PC-3 (cell line): ENCODE data around the gene EBLN1. TPM values are rescaled to one million over a fixed set of nuclear protein-coding genes. Genes with fewer than 3 reads are reported as not detected.
A peak's percentile ranks its signal among the peaks of the same experiment; 100 is the strongest.

Experiments used
- ATAC-seq: fragments of 200-7000 bp; cut with Tn5 transposase; 2 replicates; pipeline ENCODE4 v1.9.1; 2020; ENCODE audit warnings: mild to moderate bottlenecking, moderate library complexity
- BruUV-seq: library from RNA; stranded (reverse); fragments of 400-500 nt; replicated peaks from 2 replicates; lab custom pipeline; 2021; lab: Mats Ljungman, UMichigan
- CTCF ChIA-PET: fragments of 300-600 bp; sonication (Branson Sonifier 250); formaldehyde crosslinking; loops from one replicate; lab custom pipeline; 2022; ENCODE audit warnings: antibody characterized with exemption; lab: Charles Lee
- POLR2A ChIA-PET: fragments of 300-600 bp; sonication (Branson Sonifier 250); formaldehyde crosslinking; loops from one replicate; lab custom pipeline; 2022; ENCODE audit warnings: antibody characterized with exemption; ENCODE audit not compliant: unreplicated experiment; lab: Charles Lee
- DNase-seq: peaks from one replicate; pipeline ENCODE4 v3.0.0-alpha.2; 2015
- H2AFZ ChIP-seq: fragments of 300-600 bp; sonication (generic); 2 replicates; pipeline ENCODE4 v1.6.0; 2016; ENCODE audit warnings: antibody characterized with exemption, low read length
- H3F3A ChIP-seq: fragments of 300-600 bp; sonication (generic); one replicate; pipeline ENCODE4 v1.6.0; 2017; ENCODE audit warnings: antibody characterized with exemption, low read length, control low read depth, mild to moderate bottlenecking; ENCODE audit not compliant: unreplicated experiment
- H3K27ac ChIP-seq: fragments of 300-600 bp; sonication (generic); 2 replicates; pipeline ENCODE4 v1.5.1; 2016; ENCODE audit warnings: mild to moderate bottlenecking, low read length
- H3K27me3 ChIP-seq: fragments of 300-600 bp; sonication (generic); 2 replicates; pipeline ENCODE4 v1.6.1; 2016; ENCODE audit warnings: low read length, mixed read lengths
- H3K36me3 ChIP-seq: fragments of 300-600 bp; sonication (generic); 2 replicates; pipeline ENCODE4 v1.6.1; 2016; ENCODE audit warnings: low read depth, mixed run types, low read length, mixed read lengths
- H3K4me1 ChIP-seq: fragments of 300-600 bp; sonication (generic); 2 replicates; pipeline ENCODE4 v1.5.1; 2016; ENCODE audit warnings: low read length; ENCODE audit not compliant: insufficient read depth
- H3K4me2 ChIP-seq: fragments of 300-600 bp; sonication (generic); 2 replicates; pipeline ENCODE4 v1.6.0; 2016; ENCODE audit warnings: low read length
- H3K4me3 ChIP-seq: fragments of 300-600 bp; sonication (generic); 2 replicates; pipeline ENCODE4 v1.5.1; 2016; ENCODE audit warnings: mild to moderate bottlenecking, low read length, mixed read lengths
- H3K79me2 ChIP-seq: fragments of 300-600 bp; sonication (generic); 2 replicates; pipeline ENCODE4 v1.6.1; 2017; ENCODE audit warnings: low read length, mixed read lengths
- H3K9ac ChIP-seq: fragments of 300-600 bp; sonication (generic); 2 replicates; pipeline ENCODE4 v1.6.0; 2016; ENCODE audit warnings: mild to moderate bottlenecking, low read length
- H3K9me2 ChIP-seq: fragments of 300-600 bp; sonication (generic); replicated peaks from 2 replicates; pipeline ENCODE4 v1.6.1; 2016; ENCODE audit warnings: mixed run types, low read length, mixed read lengths
- H3K9me3 ChIP-seq: fragments of 300-600 bp; sonication (generic); 2 replicates; pipeline ENCODE4 v1.6.1; 2016; ENCODE audit warnings: low read length, mixed read lengths
- H4K20me1 ChIP-seq: fragments of 300-600 bp; sonication (generic); 2 replicates; pipeline ENCODE4 v1.6.1; 2016; ENCODE audit warnings: low read length, mixed read lengths
- EZH2 ChIP-seq: fragments of 300-600 bp; sonication (generic); IDR thresholded peaks from one replicate; pipeline ENCODE4 v1.6.1; 2017; ENCODE audit warnings: antibody characterized with exemption, mild to moderate bottlenecking, low read length; ENCODE audit not compliant: unreplicated experiment
- EZH2phosphoT487 ChIP-seq: fragments of 300-600 bp; sonication (generic); IDR thresholded peaks from 2 replicates; pipeline ENCODE4 v1.6.1; 2018; ENCODE audit warnings: mild to moderate bottlenecking, antibody characterized with exemption, low read length, borderline replicate concordance
- intact Hi-C: fragments of 100-400 bp; cut with micrococcal nuclease; formaldehyde crosslinking; loops from 2 replicates; pipeline ENCODE4 v1.9.0; 2023
- total RNA-seq: library from RNA; depleted of rRNA; stranded (reverse); fragments of >200 nt; gene quantifications from 2 replicates; pipeline ENCODE4 v1.2.3, GENCODE V29; 2014
- TF ChIP-seq, protein P1 (sequence below): fragments of 300-600 bp; sonication (generic); conservative IDR thresholded peaks from 2 replicates; pipeline ENCODE4 v1.5.1; 2017; ENCODE audit warnings: antibody characterized with exemption, low read depth, mild to moderate bottlenecking, low read length

Gene EBLN1
- total RNA-seq, 1 experiment from 2014 or later = not detected

DNA sequence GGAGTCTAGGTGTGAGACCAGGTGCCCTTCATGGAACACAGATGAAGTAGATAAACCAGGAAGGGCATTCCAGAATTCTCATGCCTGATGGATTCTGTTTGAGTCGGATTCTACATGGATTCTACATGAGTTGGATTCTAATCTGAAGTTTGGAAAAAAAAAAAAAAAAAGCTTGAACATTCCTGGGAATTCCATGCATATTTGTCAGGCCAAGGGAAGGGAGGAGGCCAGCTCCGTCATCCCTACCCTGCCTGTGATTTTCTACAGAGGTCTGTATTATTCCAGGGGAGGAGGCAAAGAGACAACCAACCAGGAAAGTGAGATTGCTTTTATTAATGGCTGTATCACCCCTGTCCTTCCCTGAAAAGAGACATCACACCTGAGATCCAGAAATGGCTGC is 27.8 kb upstream of the EBLN1 start:
- H3K27me3 ChIP-seq = no peaks in the 10 kb centered on the region
- ChIA-PET CTCF (interaction anchor here (0.5 to 0.6 kb wide), 2 partner anchors 8 to 327 kb away, joined by 4 read pairs; no protein-coding TSS in a partner anchor), POLR2A (interaction anchor here (0.6 kb wide), 2 partner anchors 192 to 727 kb away, joined by 6 to 8 read pairs; no protein-coding TSS in a partner anchor)
- H2AFZ ChIP-seq = no peak overlapping the region
- H3F3A ChIP-seq = peaks cover 6% of the 10 kb centered on the region
- DNase-seq = peak; percentile 51
- no peak for ATAC-seq
- peak overlapping the region; percentile 75 for H3K9ac ChIP-seq
- H3K4me2 ChIP-seq = peak overlapping the region; percentile 36
- intact Hi-C loops = loop anchor here (5.0 kb wide), 2 partner anchors 182 to 243 kb away; partner anchors contain the start of gene DNAJC1
- TF ChIP-seq EZH2phosphoT487 = no peak
- TF ChIP-seq, protein P1, sequence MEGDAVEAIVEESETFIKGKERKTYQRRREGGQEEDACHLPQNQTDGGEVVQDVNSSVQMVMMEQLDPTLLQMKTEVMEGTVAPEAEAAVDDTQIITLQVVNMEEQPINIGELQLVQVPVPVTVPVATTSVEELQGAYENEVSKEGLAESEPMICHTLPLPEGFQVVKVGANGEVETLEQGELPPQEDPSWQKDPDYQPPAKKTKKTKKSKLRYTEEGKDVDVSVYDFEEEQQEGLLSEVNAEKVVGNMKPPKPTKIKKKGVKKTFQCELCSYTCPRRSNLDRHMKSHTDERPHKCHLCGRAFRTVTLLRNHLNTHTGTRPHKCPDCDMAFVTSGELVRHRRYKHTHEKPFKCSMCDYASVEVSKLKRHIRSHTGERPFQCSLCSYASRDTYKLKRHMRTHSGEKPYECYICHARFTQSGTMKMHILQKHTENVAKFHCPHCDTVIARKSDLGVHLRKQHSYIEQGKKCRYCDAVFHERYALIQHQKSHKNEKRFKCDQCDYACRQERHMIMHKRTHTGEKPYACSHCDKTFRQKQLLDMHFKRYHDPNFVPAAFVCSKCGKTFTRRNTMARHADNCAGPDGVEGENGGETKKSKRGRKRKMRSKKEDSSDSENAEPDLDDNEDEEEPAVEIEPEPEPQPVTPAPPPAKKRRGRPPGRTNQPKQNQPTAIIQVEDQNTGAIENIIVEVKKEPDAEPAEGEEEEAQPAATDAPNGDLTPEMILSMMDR = no peak
- no peak for TF ChIP-seq EZH2
- H3K79me2 ChIP-seq = peaks cover 9% of the 10 kb centered on the region
- no TSS peak for BruUV-seq
- peaks cover 71% of the 10 kb centered on the region for H3K4me1 ChIP-seq
- no peaks in the 10 kb centered on the region for H3K9me3 ChIP-seq
- no peaks in the 10 kb centered on the region for H3K9me2 ChIP-seq
- H3K27ac ChIP-seq = peak overlapping the region; percentile 99
- no peaks in the 10 kb centered on the region for H3K36me3 ChIP-seq
- no peaks in the 10 kb centered on the region for H4K20me1 ChIP-seq
- no peak overlapping the region for H3K4me3 ChIP-seq

- no peak overlapping the region for H3K4me2 ChIP-seq
- intact Hi-C loops = loop anchor here (5.0 kb wide), 3 partner anchors 158 to 243 kb away; partner anchors contain the start of gene DNAJC1
- no peak for DNase-seq
Observed at GRCh38 chr10:22244855-22245254, 27.0 kb upstream of the EBLN1 start.

More at GRCh38 chr10:22244855-22245254, 27.0 kb upstream of the EBLN1 start:
- Histone ChIP-seq H3K27ac (peak overlapping the region; percentile 99), H3K4me3 (no peak overlapping the region), H4K20me1 (no peaks in the 10 kb centered on the region), H3K27me3 (no peaks in the 10 kb centered on the region), H3K4me1 (peaks cover 64% of the 10 kb centered on the region), H3K36me3 (no peaks in the 10 kb centered on the region), H3K79me2 (peaks cover 2% of the 10 kb centered on the region), H3F3A (peaks cover 6% of the 10 kb centered on the region), H3K9me2 (no peaks in the 10 kb centered on the region), H3K9me3 (no peaks in the 10 kb centered on the region), H3K9ac (peak overlapping the region; percentile 75; the same call in 1 of the 2 replicates), H2AFZ (no peak overlapping the region)
- TF ChIP-seq EZH2phosphoT487 (no peak), EZH2 (no peak)
- TF ChIP-seq, protein P1 = no peak; the same call in 1 of the 2 replicates
- BruUV-seq = no TSS peak
- CTCF ChIA-PET = no interaction called here
- POLR2A ChIA-PET = no interaction called here
- ATAC-seq = no peak
